HG03469 (cell line): Measurements from ENCODE around the gene SEH1L.
"Not testable (repeated sequence)": the region's sequence is repeated elsewhere in the genome, so short reads cannot be mapped to it uniquely, and the experiment has no call there.

Experiments
- ATAC-seq: cut with Tn5 transposase; IDR thresholded peaks from one replicate; pipeline ENCODE4 v1.9.1; 2021; ENCODE audit warnings: mild to moderate bottlenecking, moderate library complexity, moderate number of reproducible peaks; ENCODE audit not compliant: unreplicated experiment

The SEH1L gene

GRCh38 chr18:12993439-12993838, 45.6 kb downstream of the SEH1L start:
- no peak for ATAC-seq

GRCh38 chr18:12995424-12995823, 47.6 kb downstream of the SEH1L start:
- ATAC-seq = no peak

- ATAC-seq = no peak
These were observed 48.2 kb downstream of the SEH1L start for GRCh38 chr18:12995952-12996477.

GRCh38 chr18:12996661-12997292, 49.0 kb downstream of the SEH1L start:
- no peak for ATAC-seq

- not testable (repeated sequence) for ATAC-seq
These were observed 49.5 kb downstream of the SEH1L start for GRCh38 chr18:12997330-12997729.

- no peak for ATAC-seq
These were observed 50.7 kb downstream of the SEH1L start for GRCh38 chr18:12998332-12999060.

- no peak for ATAC-seq
These were observed 55.7 kb downstream of the SEH1L start for GRCh38 chr18:13003466-13003896.

GRCh38 chr18:13004396-13004795, 56.6 kb downstream of the SEH1L start:
- ATAC-seq = no peak

GRCh38 chr18:13005289-13005688, 57.5 kb downstream of the SEH1L start:
- ATAC-seq = no peak

- ATAC-seq = no peak
These were observed 58.9 kb downstream of the SEH1L start for GRCh38 chr18:13006531-13007247.

GRCh38 chr18:13007248-13007560, 59.4 kb downstream of the SEH1L start:
- ATAC-seq = no peak

- ATAC-seq = no peak
These were observed 63.9 kb downstream of the SEH1L start for GRCh38 chr18:13011719-13012118.

GRCh38 chr18:13014232-13014631, 66.4 kb downstream of the SEH1L start:
- ATAC-seq = no peak

GRCh38 chr18:13014818-13015217, 67.0 kb downstream of the SEH1L start:
- no peak for ATAC-seq

- no peak for ATAC-seq
These were observed 69.5 kb downstream of the SEH1L start for GRCh38 chr18:13017247-13017875.

GRCh38 chr18:13018374-13018773, 70.6 kb downstream of the SEH1L start:
- no peak for ATAC-seq

- ATAC-seq = no peak
These were observed 71.5 kb downstream of the SEH1L start for GRCh38 chr18:13019301-13019700.

GRCh38 chr18:13022644-13023043, 74.8 kb downstream of the SEH1L start:
- ATAC-seq = no peak

- no peak for ATAC-seq
These were observed 77.4 kb downstream of the SEH1L start for GRCh38 chr18:13025233-13025632.

GRCh38 chr18:13026583-13027270, 78.9 kb downstream of the SEH1L start:
- ATAC-seq = no peak

- no peak for ATAC-seq
These were observed 81.1 kb downstream of the SEH1L start for GRCh38 chr18:13028869-13029268.
